Hepatocyte (in vitro differentiated cells): ENCODE results near the gene OAS3. TPM values are rescaled to one million over a fixed set of nuclear protein-coding genes. Genes with fewer than 3 reads are reported as not detected.

ENCODE experiments used
- DNase-seq: peaks from one replicate; pipeline ENCODE4 v3.0.0-alpha.2; 2016; ENCODE audit warnings: low spot score
- H2AFZ ChIP-seq: fragments of 200-600 bp; sonication (generic); 2 replicates; pipeline ENCODE4 v1.6.0; 2016; ENCODE audit warnings: antibody characterized with exemption, mild to moderate bottlenecking
- H3K27ac ChIP-seq: fragments of 200-600 bp; sonication (generic); 2 replicates; pipeline ENCODE4 v1.5.1; 2016; ENCODE audit warnings: mild to moderate bottlenecking
- H3K27me3 ChIP-seq: fragments of 200-600 bp; sonication (generic); 2 replicates; pipeline ENCODE4 v1.6.1; 2016
- H3K36me3 ChIP-seq: fragments of 200-600 bp; sonication (generic); replicated peaks from 2 replicates; pipeline ENCODE4 v1.5.1; 2016; ENCODE audit warnings: low read depth; ENCODE audit not compliant: insufficient read depth
- H3K4me1 ChIP-seq: fragments of 200-600 bp; sonication (generic); 2 replicates; pipeline ENCODE4 v1.5.1; 2016; ENCODE audit warnings: mild to moderate bottlenecking, moderate library complexity; ENCODE audit not compliant: insufficient read depth
- H3K4me2 ChIP-seq: fragments of 200-600 bp; sonication (generic); 2 replicates; pipeline ENCODE4 v1.6.0; 2016
- H3K4me3 ChIP-seq: fragments of 200-600 bp; sonication (generic); 2 replicates; pipeline ENCODE4 v1.5.1; 2016; ENCODE audit warnings: mild to moderate bottlenecking
- H3K79me2 ChIP-seq: fragments of 200-600 bp; sonication (generic); 2 replicates; pipeline ENCODE4 v1.6.0; 2017; ENCODE audit warnings: mild to moderate bottlenecking
- H3K9me2 ChIP-seq: fragments of 200-600 bp; sonication (generic); replicated peaks from 2 replicates; pipeline ENCODE4 v1.6.0; 2017; ENCODE audit warnings: mild to moderate bottlenecking; ENCODE audit not compliant: insufficient read depth
- H3K9me3 ChIP-seq: fragments of 200-600 bp; sonication (generic); 2 replicates; pipeline ENCODE4 v1.5.1; 2016; ENCODE audit warnings: low read depth, mild to moderate bottlenecking
- H4K20me1 ChIP-seq: fragments of 200-600 bp; sonication (generic); 2 replicates; pipeline ENCODE4 v1.6.0; 2016; ENCODE audit warnings: mild to moderate bottlenecking; ENCODE audit not compliant: insufficient read depth, poor library complexity, severe bottlenecking
- EZH2 ChIP-seq: fragments of 200-600 bp; sonication (generic); IDR thresholded peaks from 2 replicates; pipeline ENCODE4 v1.6.1; 2016; ENCODE audit warnings: antibody characterized with exemption, mild to moderate bottlenecking, borderline replicate concordance
- EZH2phosphoT487 ChIP-seq: fragments of 200-600 bp; sonication (generic); IDR thresholded peaks from one replicate; pipeline ENCODE4 v1.6.1; 2018; ENCODE audit warnings: antibody characterized with exemption, mild to moderate bottlenecking, low read depth, moderate library complexity; ENCODE audit not compliant: unreplicated experiment, severe bottlenecking
- WGBS: methylation state at CpG from one replicate; pipeline ENCODE4 v1.1.6; 2016; ENCODE audit warnings: low lambda C conversion rate; ENCODE audit errors: missing lambda C conversion rate; 5-methylcytosine and 5-hydroxymethylcytosine counted together
- polyA plus RNA-seq: library from polyadenylated mRNA; unstranded; fragments of >200 nt; fragmentation: Nextera tagmentation; extraction: Ambion mirVana; gene quantifications from 2 replicates; pipeline ENCODE4 v1.2.1, GENCODE V29; 2016
- total RNA-seq: library from RNA; depleted of rRNA; stranded (reverse); fragments of >200 nt; gene quantifications from 2 replicates; pipeline ENCODE4 v1.2.3, GENCODE V29; 2014
- TF ChIP-seq, protein P1 (sequence below): fragments of 200-600 bp; sonication (generic); IDR thresholded peaks from 2 replicates; pipeline ENCODE4 v1.5.1; 2016; ENCODE audit warnings: antibody characterized with exemption, mild to moderate bottlenecking; ENCODE audit not compliant: poor library complexity

Gene OAS3
- total and polyA plus RNA-seq, 2 experiments from 2014 or later: 6.6 to 15.0 TPM

DNA sequence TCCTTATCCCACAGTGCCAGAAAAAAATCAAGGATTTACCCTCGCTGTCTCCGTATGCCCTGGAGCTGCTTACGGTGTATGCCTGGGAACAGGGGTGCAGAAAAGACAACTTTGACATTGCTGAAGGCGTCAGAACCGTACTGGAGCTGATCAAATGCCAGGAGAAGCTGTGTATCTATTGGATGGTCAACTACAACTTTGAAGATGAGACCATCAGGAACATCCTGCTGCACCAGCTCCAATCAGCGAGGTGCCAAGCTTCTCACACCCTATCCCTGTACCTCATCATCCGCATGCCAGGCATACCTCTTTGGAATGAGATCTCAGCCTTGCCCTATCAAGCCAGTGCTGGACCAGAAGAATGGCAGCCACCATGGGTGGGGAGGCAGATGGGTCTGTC, 59.2 kb downstream of the OAS3 start:
- Histone ChIP-seq H3K4me3 (no peak overlapping the region), H4K20me1 (no peaks in the 10 kb centered on the region), H3K27ac (no peak overlapping the region), H3K4me2 (no peak overlapping the region), H3K9me2 (no peaks in the 10 kb centered on the region), H3K4me1 (no peaks in the 10 kb centered on the region), H3K9me3 (no peaks in the 10 kb centered on the region), H3K36me3 (no peaks in the 10 kb centered on the region), H3K27me3 (no peaks in the 10 kb centered on the region), H2AFZ (no peak overlapping the region), H3K79me2 (no peaks in the 10 kb centered on the region)
- DNase-seq: no peak
- WGBS: 87% methylated on average over 7 of the region's 7 CpGs
- TF ChIP-seq EZH2 (no peak), EZH2phosphoT487 (no peak)
- TF ChIP-seq, protein P1, sequence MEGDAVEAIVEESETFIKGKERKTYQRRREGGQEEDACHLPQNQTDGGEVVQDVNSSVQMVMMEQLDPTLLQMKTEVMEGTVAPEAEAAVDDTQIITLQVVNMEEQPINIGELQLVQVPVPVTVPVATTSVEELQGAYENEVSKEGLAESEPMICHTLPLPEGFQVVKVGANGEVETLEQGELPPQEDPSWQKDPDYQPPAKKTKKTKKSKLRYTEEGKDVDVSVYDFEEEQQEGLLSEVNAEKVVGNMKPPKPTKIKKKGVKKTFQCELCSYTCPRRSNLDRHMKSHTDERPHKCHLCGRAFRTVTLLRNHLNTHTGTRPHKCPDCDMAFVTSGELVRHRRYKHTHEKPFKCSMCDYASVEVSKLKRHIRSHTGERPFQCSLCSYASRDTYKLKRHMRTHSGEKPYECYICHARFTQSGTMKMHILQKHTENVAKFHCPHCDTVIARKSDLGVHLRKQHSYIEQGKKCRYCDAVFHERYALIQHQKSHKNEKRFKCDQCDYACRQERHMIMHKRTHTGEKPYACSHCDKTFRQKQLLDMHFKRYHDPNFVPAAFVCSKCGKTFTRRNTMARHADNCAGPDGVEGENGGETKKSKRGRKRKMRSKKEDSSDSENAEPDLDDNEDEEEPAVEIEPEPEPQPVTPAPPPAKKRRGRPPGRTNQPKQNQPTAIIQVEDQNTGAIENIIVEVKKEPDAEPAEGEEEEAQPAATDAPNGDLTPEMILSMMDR: no peak

DNA sequence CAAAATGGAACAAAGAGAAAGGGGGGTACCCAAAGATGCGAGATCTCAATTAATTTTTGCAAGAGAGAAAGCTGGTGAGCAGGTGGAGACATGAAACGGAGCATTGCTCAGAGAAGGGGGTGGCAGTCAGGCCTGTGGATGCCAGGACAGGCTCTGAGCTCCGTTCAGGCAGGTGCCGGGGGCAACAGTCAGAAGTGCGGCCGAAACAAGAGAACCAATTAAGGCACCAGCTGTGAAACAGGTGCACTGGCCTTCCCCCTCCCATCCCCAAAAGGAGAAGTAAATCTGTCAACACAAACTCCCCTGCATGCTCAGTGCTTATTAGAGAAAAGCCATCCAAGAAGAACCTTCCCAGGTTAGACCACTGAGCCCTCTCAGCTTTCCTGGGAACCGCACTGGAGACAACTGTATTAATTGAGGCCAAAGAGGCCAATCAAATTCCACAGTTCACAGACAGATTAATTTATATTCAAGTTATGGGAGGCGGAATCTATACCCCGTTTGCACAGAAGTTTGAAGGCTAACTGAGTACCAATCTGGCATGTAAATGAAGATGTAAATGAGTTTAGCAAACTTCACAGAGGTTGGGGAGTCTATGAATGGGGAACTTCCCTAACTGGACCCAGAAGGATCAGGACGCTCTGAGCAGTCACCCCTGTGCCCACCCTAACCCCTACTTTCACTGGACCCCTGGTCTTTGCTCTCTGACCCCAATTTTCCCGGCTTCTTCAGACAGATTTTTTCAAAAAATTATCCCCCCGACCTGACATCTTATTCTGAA, 60.9 kb downstream of the OAS3 start:
- H3K79me2 ChIP-seq: no peaks in the 10 kb centered on the region
- peaks cover 10% of the 10 kb centered on the region for H3K27me3 ChIP-seq
- H2AFZ ChIP-seq: no peak overlapping the region
- no peaks in the 10 kb centered on the region for H4K20me1 ChIP-seq
- no peaks in the 10 kb centered on the region for H3K9me3 ChIP-seq
- no peaks in the 10 kb centered on the region for H3K4me1 ChIP-seq
- DNase-seq: no peak
- no peak overlapping the region for H3K4me3 ChIP-seq
- no peaks in the 10 kb centered on the region for H3K9me2 ChIP-seq
- H3K27ac ChIP-seq: no peak overlapping the region
- no peak for TF ChIP-seq EZH2
- TF ChIP-seq, protein P1: no peak
- no peak for TF ChIP-seq EZH2phosphoT487
- no peak overlapping the region for H3K4me2 ChIP-seq
- H3K36me3 ChIP-seq: no peaks in the 10 kb centered on the region
- 74% methylated on average over 9 of the region's 12 CpGs for WGBS

DNA sequence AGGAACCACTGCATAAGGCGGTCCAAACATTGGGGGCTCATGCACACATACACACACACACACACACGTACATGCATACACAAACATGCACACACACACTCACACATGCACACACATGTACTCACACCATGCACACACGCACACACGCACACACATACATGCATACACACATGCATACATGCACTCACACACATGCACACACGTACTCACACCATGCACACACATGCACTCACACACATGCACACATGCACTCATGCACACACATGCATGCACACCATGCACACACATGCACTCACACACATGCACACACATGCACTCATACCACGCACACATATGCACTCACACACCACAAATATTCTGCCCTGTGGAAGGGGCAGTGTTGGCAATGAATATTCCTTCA, 62.2 kb downstream of the OAS3 start:
- H3K9me2 ChIP-seq: no peaks in the 10 kb centered on the region
- no peaks in the 10 kb centered on the region for H4K20me1 ChIP-seq
- 92% methylated on average over 6 of the region's 6 CpGs for WGBS
- H3K4me2 ChIP-seq: no peak overlapping the region
- TF ChIP-seq EZH2phosphoT487 (no peak), EZH2 (no peak)
- TF ChIP-seq, protein P1: no peak
- no peaks in the 10 kb centered on the region for H3K4me1 ChIP-seq
- H3K9me3 ChIP-seq: no peaks in the 10 kb centered on the region
- no peaks in the 10 kb centered on the region for H3K36me3 ChIP-seq
- peaks cover 10% of the 10 kb centered on the region for H3K27me3 ChIP-seq
- DNase-seq: no peak
- H3K4me3 ChIP-seq: no peak overlapping the region
- H2AFZ ChIP-seq: no peak overlapping the region
- no peaks in the 10 kb centered on the region for H3K79me2 ChIP-seq
- no peak overlapping the region for H3K27ac ChIP-seq
